Osteocyte (in vitro differentiated cells): ENCODE measurements around the gene OR10H2. TPM values are rescaled to one million over a fixed set of nuclear protein-coding genes. Genes with fewer than 3 reads are reported as not detected.

Experiments used
- DNase-seq: peaks from one replicate; pipeline ENCODE4 v3.0.0; 2021; ENCODE audit warnings: mixed read lengths; ENCODE audit not compliant: unreplicated experiment; ENCODE audit errors: extremely low spot score
- H3K27ac Mint-ChIP-seq: one replicate; pipeline ENCODE4 v1.8.0; 2021; ENCODE audit warnings: mild to moderate bottlenecking, mixed read lengths; ENCODE audit not compliant: unreplicated experiment
- H3K27me3 Mint-ChIP-seq: one replicate; pipeline ENCODE4 v1.8.0; 2021; ENCODE audit warnings: mixed read lengths; ENCODE audit not compliant: unreplicated experiment
- H3K36me3 Mint-ChIP-seq: one replicate; pipeline ENCODE4 v1.8.0; 2021; ENCODE audit warnings: mixed read lengths; ENCODE audit not compliant: unreplicated experiment
- H3K4me1 Mint-ChIP-seq: one replicate; pipeline ENCODE4 v1.8.0; 2021; ENCODE audit warnings: mixed read lengths; ENCODE audit not compliant: unreplicated experiment
- H3K4me3 Mint-ChIP-seq: one replicate; pipeline ENCODE4 v1.8.0; 2021; ENCODE audit warnings: mild to moderate bottlenecking, moderate library complexity, mixed read lengths; ENCODE audit not compliant: unreplicated experiment
- H3K9me3 Mint-ChIP-seq: one replicate; pipeline ENCODE4 v1.8.0; 2021; ENCODE audit warnings: mixed read lengths; ENCODE audit not compliant: unreplicated experiment
- total RNA-seq: library from RNA; stranded (reverse); gene quantifications from 2 replicates; pipeline ENCODE4 v1.2.1, GENCODE V29; 2021
- TF ChIP-seq, protein P1 (sequence below): fragments of 200-600 bp; sonication (generic); IDR thresholded peaks from 2 replicates; pipeline ENCODE4 v1.5.0; 2021; ENCODE audit warnings: antibody characterized with exemption, mild to moderate bottlenecking, moderate library complexity

The OR10H2 gene
- total RNA-seq, 1 donor from 2014 or later = not detected

DNA sequence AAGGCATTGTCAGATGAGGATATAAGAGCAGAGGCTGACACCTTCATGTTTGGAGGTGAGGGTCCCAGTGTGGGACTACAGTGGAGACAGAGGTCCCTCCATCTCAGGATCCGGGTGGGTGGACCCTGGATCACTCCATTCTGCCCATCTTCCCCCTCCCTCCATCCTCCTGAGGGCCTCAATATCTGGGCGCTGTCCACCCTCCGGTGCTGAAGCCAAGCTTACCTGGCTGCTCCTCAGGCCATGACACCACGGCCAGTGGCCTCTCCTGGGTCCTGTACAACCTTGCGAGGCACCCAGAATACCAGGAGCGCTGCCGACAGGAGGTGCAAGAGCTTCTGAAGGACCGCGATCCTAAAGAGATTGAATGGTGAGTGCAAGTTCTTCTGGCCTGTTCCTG lies 43.0 kb upstream of the OR10H2 start:
- no peaks in the 10 kb centered on the region for H3K36me3 Mint-ChIP-seq
- TF ChIP-seq, protein P1, sequence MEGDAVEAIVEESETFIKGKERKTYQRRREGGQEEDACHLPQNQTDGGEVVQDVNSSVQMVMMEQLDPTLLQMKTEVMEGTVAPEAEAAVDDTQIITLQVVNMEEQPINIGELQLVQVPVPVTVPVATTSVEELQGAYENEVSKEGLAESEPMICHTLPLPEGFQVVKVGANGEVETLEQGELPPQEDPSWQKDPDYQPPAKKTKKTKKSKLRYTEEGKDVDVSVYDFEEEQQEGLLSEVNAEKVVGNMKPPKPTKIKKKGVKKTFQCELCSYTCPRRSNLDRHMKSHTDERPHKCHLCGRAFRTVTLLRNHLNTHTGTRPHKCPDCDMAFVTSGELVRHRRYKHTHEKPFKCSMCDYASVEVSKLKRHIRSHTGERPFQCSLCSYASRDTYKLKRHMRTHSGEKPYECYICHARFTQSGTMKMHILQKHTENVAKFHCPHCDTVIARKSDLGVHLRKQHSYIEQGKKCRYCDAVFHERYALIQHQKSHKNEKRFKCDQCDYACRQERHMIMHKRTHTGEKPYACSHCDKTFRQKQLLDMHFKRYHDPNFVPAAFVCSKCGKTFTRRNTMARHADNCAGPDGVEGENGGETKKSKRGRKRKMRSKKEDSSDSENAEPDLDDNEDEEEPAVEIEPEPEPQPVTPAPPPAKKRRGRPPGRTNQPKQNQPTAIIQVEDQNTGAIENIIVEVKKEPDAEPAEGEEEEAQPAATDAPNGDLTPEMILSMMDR = no peak
- no peak overlapping the region for H3K4me3 Mint-ChIP-seq
- no peak for DNase-seq
- H3K27ac Mint-ChIP-seq = no peak overlapping the region
- no peaks in the 10 kb centered on the region for H3K4me1 Mint-ChIP-seq
- H3K27me3 Mint-ChIP-seq = no peaks in the 10 kb centered on the region
- peaks cover 52% of the 10 kb centered on the region for H3K9me3 Mint-ChIP-seq

DNA sequence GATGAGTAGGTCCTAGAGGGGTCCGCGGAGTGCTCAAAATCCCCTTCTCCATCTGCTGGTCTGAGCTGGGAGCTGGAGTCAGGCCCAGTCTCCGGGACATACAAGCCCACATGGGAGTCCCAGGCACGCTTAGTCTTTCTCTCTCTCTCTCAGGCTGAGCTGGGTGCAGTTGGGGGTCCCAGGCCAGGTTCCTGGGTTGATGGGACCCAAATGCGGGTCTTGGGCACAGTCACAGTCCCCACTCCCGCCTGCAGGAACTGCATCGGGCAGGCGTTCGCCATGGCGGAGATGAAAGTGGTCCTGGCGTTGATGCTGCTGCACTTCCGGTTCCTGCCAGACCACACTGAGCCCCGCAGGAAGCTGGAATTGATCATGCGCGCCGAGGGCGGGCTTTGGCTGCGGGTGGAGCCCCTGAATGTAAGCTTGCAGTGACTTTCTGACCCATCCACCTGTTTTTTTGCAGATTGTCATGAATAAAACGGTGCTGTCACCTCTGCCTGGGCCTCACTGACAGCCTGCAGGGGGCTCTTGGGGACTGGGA lies 31.1 kb upstream of the OR10H2 start:
- Mint-ChIP-seq H3K4me1 (no peaks in the 10 kb centered on the region), H3K27me3 (no peaks in the 10 kb centered on the region), H3K27ac (no peak overlapping the region), H3K36me3 (peaks cover 2% of the 10 kb centered on the region), H3K4me3 (no peak overlapping the region), H3K9me3 (peaks cover 17% of the 10 kb centered on the region)
- DNase-seq = no peak
- TF ChIP-seq, protein P1 = no peak

DNA sequence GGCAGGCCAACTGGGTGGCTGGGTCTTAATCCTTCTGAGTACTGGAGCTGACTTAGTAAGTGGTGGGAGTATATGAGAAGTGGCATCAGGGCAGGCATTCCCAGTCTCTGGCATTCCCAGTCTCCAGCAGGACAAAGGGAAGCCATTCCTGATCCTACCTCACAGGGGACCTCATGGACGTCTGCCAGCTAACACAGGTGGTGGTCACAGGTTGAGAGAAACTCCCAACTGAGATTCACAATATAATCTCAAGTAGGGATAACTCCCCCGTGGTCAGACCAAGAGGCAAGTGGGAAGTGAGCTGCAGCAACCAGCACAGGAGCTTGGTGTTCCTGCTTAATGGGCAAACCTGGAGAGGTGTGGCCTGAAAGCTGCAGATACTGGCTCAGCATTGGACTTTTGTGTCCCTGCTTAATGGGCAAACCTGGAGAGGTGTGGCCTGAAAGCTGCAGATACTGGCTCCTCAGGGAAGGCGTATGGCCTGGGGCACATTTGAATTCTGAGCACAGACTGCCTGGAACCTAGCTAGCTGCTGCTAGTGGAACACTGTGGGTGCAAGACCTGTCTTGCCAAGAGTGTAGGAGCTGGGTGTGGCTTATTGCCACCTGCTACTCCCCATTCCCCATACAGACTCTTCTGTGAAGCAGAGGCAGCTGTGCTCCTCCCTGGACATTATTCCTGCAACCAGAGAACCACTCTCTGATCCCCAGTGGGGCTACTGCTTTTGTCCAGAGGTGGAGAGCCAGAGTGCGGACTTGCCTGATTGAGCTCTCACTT lies 25.9 kb upstream of the OR10H2 start:
- TF ChIP-seq, protein P1 = no peak
- Mint-ChIP-seq H3K36me3 (no peaks in the 10 kb centered on the region), H3K4me3 (no peak overlapping the region), H3K4me1 (no peaks in the 10 kb centered on the region), H3K27ac (no peak overlapping the region), H3K27me3 (no peaks in the 10 kb centered on the region), H3K9me3 (peaks cover 18% of the 10 kb centered on the region)
- DNase-seq = no peak

DNA sequence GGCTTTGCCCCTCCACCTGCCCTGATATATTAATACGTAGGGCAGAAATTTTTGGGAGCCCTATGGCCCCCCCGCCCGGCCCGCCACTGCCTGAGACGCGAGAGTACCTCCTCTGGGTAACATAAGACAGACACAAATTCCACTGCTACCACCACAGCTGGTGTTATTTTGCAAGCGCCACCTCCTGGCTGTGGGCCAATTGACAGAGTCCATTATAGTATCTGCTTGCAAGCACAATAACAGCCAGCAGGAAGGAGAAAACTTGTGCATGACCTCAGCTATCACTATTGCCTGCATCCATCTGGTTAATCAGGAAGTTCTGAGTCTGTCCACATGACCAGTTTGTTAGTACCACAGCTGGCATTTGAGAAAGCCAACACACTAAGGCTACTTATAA lies 25.3 kb upstream of the OR10H2 start:
- no peak for DNase-seq
- Mint-ChIP-seq H3K27ac (no peak overlapping the region), H3K9me3 (peaks cover 17% of the 10 kb centered on the region), H3K4me1 (no peaks in the 10 kb centered on the region), H3K27me3 (no peaks in the 10 kb centered on the region), H3K36me3 (no peaks in the 10 kb centered on the region), H3K4me3 (no peak overlapping the region)
- TF ChIP-seq, protein P1 = no peak

GRCh38 chr19:15714638-15715037 lies 13.2 kb upstream of the OR10H2 start:
- H3K9me3 Mint-ChIP-seq = peaks cover 35% of the 10 kb centered on the region
- TF ChIP-seq, protein P1 = no peak
- DNase-seq = no peak
- H3K4me1 Mint-ChIP-seq = no peaks in the 10 kb centered on the region
- H3K36me3 Mint-ChIP-seq = no peaks in the 10 kb centered on the region
- no peak overlapping the region for H3K4me3 Mint-ChIP-seq
- H3K27ac Mint-ChIP-seq = no peak overlapping the region
- H3K27me3 Mint-ChIP-seq = no peaks in the 10 kb centered on the region
